Erythroblast (primary cell): ENCODE measurements around the gene SPART.

Source experiments
- GATA1 ChIP-seq: IDR thresholded peaks from 2 replicates; pipeline ENCODE4 v1.6.1; 2011; ENCODE audit warnings: low read depth, mild to moderate bottlenecking, control low read depth, low read length, moderate library complexity
- POLR2A ChIP-seq: IDR thresholded peaks from 2 replicates; pipeline ENCODE4 v1.6.1; 2011; ENCODE audit warnings: mild to moderate bottlenecking, low read length

DNA sequence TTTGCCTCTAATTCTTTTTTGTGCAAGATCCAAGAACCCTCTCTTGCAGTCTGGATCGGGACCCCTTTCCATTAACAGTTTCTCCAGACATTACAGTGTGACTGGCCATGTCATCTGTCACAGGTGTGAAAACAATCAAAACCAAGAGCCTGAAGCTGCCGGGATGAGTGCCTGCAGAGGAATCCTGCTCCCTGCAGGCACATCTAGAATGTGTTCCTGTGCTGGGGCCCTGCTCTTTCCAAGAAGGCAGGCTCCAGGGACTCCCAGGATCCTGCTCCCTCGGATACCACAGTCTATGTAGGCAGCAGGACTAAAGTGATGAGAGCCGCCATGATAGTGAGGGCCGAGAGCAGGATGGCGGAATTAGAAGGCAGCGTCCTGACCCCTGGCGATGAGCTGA, 87.4 kb downstream of the SPART start:
- no peak for TF ChIP-seq POLR2A
- TF ChIP-seq GATA1 = no peak
